Mesothelial cell of epicardium (in vitro differentiated cells): Measurements from ENCODE around the gene RNF224. TPM values are rescaled to one million over a fixed set of nuclear protein-coding genes. Genes with fewer than 3 reads are reported as not detected.
A peak's percentile ranks its signal among the peaks of the same experiment; 100 is the strongest.

Source experiments
- DNase-seq, 2 experiments: peaks; one replicate each; pipeline ENCODE4 v3.0.0; 2021; ENCODE audit warnings: low spot score in 2 of 2; ENCODE audit not compliant: unreplicated experiment in 2 of 2
- H3K27ac Mint-ChIP-seq: 2 replicates; pipeline ENCODE4 v1.8.0; 2021; ENCODE audit warnings: mixed read lengths
- H3K27me3 Mint-ChIP-seq: 2 replicates; pipeline ENCODE4 v1.8.0; 2021; ENCODE audit warnings: low read depth, mixed read lengths
- H3K36me3 Mint-ChIP-seq: 2 replicates; pipeline ENCODE4 v1.8.0; 2021; ENCODE audit warnings: mixed read lengths
- H3K4me1 Mint-ChIP-seq: 2 replicates; pipeline ENCODE4 v1.8.0; 2021; ENCODE audit warnings: mixed read lengths
- H3K4me3 Mint-ChIP-seq: 2 replicates; pipeline ENCODE4 v1.8.0; 2021; ENCODE audit warnings: mild to moderate bottlenecking, moderate library complexity, mixed read lengths
- H3K9me3 Mint-ChIP-seq: 2 replicates; pipeline ENCODE4 v1.8.0; 2021; ENCODE audit warnings: mixed read lengths
- total RNA-seq: library from RNA; stranded (reverse); gene quantifications from 3 replicates; pipeline ENCODE4 v1.2.1, GENCODE V29; 2021
- TF ChIP-seq, protein P1 (sequence below): fragments of 200-600 bp; sonication (generic); IDR thresholded peaks from one replicate; pipeline ENCODE4 v1.5.0; 2021; ENCODE audit warnings: antibody characterized with exemption; ENCODE audit not compliant: unreplicated experiment

RNF224 gene
- total RNA-seq, 1 donor from 2014 or later: 0.16 TPM

DNA sequence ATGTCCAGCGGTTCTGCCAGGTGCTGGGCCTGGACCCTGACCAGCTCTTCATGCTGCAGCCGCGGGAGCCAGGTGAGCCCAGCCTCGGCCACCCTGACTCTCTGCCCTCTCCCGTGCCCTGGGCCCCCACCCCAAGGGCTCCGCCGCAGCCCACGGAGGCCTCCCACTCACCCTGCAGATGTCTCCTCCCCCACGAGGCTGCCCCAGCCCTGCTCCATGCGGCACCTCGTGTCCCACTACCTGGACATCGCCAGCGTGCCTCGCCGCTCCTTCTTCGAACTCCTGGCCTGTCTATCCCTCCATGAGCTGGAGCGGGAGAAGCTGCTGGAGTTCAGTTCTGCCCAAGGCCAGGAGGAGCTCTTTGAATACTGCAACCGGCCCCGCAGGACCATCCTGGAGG lies 12.7 kb upstream of the RNF224 start:
- peaks cover 4% of the 10 kb centered on the region for H3K4me1 Mint-ChIP-seq
- peaks cover 7% of the 10 kb centered on the region for H3K36me3 Mint-ChIP-seq
- H3K4me3 Mint-ChIP-seq: no peak overlapping the region
- H3K9me3 Mint-ChIP-seq: no peaks in the 10 kb centered on the region
- H3K27me3 Mint-ChIP-seq: no peaks in the 10 kb centered on the region
- no peak for DNase-seq
- TF ChIP-seq, protein P1, sequence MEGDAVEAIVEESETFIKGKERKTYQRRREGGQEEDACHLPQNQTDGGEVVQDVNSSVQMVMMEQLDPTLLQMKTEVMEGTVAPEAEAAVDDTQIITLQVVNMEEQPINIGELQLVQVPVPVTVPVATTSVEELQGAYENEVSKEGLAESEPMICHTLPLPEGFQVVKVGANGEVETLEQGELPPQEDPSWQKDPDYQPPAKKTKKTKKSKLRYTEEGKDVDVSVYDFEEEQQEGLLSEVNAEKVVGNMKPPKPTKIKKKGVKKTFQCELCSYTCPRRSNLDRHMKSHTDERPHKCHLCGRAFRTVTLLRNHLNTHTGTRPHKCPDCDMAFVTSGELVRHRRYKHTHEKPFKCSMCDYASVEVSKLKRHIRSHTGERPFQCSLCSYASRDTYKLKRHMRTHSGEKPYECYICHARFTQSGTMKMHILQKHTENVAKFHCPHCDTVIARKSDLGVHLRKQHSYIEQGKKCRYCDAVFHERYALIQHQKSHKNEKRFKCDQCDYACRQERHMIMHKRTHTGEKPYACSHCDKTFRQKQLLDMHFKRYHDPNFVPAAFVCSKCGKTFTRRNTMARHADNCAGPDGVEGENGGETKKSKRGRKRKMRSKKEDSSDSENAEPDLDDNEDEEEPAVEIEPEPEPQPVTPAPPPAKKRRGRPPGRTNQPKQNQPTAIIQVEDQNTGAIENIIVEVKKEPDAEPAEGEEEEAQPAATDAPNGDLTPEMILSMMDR: no peak
- H3K27ac Mint-ChIP-seq: no peak overlapping the region

DNA sequence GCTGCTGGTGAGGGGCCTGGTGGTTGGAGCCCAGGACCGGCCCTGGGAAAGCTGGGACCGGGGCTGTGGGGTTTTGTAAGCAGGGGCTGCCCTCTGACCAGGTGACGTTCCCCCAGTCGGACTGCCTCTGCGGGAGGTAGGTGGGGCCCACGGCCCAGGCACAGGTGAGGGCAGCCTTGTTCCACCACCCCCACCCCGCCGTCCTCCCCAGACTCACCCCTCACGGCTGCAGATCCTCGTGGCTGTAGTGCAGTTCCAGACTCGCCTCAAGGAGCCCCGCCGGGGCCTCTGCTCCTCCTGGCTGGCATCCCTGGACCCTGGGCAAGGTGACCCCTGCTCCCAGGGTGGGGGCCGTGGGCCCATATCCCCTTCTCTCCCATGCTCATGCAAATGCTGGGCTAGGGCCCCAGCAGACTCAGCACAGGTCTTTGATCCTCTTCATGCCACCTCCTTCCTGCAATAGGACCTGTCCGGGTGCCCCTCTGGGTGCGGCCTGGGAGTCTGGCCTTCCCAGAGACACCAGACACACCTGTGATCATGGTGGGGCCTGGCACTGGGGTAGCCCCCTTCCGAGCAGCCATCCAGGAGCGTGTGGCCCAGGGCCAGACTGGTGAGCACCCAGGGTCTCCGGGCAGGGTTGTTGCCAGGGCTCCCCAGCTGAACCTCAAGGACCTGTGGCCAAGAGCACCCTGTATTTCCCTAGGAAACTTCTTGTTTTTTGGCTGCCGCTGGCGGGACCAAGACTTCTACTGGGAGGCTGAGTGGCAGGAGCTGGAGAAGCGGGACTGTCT lies 11.9 kb upstream of the RNF224 start:
- Mint-ChIP-seq H3K27me3 (no peaks in the 10 kb centered on the region), H3K27ac (no peak overlapping the region), H3K36me3 (peaks cover 5% of the 10 kb centered on the region), H3K9me3 (no peaks in the 10 kb centered on the region), H3K4me3 (no peak overlapping the region), H3K4me1 (peaks cover 4% of the 10 kb centered on the region)
- TF ChIP-seq, protein P1: no peak
- no peak for DNase-seq

DNA sequence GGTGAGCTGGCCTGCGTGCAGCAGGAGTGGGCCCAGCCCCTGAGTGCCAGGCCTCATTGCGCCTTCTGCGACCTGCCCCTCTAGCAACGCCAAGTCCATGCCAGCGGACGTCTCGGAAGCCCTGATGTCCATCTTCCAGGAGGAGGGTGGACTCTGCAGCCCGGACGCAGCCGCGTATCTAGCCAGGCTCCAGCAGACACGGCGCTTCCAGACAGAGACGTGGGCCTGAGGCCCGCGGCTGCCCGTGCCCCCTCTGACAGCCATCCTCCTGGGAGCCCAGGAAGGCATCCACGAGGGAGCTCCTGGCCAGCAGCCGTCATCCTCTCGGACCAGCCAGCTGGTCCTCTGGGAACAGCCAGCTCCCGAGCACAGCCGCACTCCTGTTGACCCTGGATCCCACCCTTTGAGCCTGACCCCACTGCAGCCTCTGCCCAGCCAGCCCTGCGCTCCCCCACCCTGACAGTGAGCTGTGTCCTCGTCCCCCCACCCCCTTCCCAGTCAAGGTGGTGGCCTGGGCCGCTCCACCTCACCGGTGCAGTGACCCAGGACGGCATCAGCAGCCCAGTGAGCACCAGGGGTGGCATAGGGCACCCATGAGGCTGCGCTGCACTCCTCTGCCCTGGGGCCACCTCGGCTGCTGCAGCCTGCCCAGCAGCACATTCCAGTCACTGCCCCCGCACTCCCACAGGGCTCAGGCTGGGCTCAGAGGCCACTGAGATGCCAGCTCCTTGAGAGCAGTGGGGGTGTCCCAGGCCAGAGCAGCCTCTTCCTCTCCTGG lies 10.9 kb upstream of the RNF224 start:
- Mint-ChIP-seq H3K27me3 (no peaks in the 10 kb centered on the region), H3K27ac (no peak overlapping the region), H3K36me3 (peaks cover 3% of the 10 kb centered on the region), H3K4me3 (no peak overlapping the region), H3K4me1 (peaks cover 4% of the 10 kb centered on the region), H3K9me3 (no peaks in the 10 kb centered on the region)
- no peak for DNase-seq
- TF ChIP-seq, protein P1: no peak

DNA sequence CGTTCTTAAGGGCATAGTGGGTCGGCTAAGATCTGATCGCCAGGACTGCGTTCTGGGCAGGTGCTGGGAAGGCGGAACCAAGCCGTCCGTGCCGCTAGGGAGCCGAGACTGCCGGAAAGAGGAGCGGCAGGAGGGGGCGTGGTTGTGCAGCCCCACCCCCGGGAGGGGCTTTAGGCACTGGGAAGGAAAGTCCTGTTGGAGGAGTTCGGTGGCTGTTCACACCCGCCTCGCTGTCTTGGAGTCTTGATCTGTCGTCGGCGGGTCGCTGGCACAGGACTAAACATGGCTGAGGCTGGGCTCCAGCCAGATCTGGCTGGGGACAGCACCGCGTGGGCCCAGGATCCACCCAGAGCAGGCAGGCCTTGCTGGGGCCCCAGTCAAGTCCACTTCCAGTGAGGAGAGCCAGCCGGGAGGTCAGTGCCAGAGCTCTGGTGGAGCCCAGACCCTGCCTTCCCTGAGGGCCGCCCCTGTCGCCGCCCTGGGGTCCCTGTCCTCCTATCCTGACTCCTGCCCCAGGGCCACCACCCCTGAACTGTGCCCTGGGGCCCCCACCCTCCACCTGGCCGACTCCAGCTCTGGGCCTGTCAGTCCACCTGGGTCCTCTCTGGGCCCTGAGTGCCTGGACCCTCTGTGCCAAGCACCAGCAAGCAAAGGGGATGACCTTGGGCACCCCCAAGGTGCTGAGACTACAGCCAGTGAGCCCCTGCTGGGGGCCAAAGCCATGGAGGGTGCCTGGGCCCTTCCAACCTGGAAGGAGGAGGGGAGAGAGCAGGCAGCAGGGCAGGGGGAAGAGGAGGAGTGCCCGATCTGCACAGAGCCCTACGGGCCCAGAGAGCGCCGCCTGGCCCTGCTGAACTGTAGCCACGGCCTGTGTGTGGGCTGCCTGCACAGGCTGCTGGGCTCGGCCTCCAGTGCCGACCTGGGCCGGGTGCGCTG lies 9.8 kb upstream of the RNF224 start:
- TF ChIP-seq, protein P1: no peak
- no peaks in the 10 kb centered on the region for H3K27me3 Mint-ChIP-seq
- H3K27ac Mint-ChIP-seq: peak overlapping the region; percentile 83
- peaks cover 3% of the 10 kb centered on the region for H3K36me3 Mint-ChIP-seq
- peak in 1 of 2 experiments; percentile 70 for DNase-seq
- no peaks in the 10 kb centered on the region for H3K9me3 Mint-ChIP-seq
- H3K4me1 Mint-ChIP-seq: peaks cover 4% of the 10 kb centered on the region
- peak overlapping the region; percentile 51 for H3K4me3 Mint-ChIP-seq

DNA sequence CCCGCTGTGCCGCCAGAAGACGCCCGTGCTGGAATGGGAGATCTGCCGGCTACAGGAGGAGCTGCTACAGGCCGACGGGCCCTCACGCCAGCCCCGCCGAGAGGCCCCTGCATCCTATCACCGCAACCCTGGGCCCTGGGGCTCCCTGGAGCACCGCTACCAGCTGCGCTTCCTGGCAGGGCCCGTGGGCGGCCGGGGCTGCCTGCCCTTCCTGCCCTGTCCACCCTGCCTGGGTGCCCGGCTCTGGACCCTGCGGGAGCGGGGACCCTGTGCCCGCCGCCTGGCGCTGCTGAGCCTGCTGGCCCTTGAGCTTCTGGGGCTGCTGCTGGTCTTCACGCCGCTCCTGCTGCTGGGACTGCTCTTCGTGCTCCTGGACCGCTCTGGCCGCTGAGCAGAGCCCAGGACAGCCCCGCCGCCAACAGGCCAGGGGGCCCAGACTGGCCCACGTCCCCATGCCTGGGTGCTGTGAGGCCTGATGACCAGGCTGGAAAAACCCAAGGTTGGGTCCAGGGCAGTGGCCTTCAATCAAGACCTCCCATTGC lies 9.0 kb upstream of the RNF224 start:
- no peaks in the 10 kb centered on the region for H3K36me3 Mint-ChIP-seq
- H3K4me1 Mint-ChIP-seq: peaks cover 6% of the 10 kb centered on the region
- H3K27ac Mint-ChIP-seq: no peak overlapping the region
- no peaks in the 10 kb centered on the region for H3K9me3 Mint-ChIP-seq
- peaks cover 2% of the 10 kb centered on the region for H3K27me3 Mint-ChIP-seq
- no peak for DNase-seq
- TF ChIP-seq, protein P1: no peak
- no peak overlapping the region for H3K4me3 Mint-ChIP-seq
